HG03045 (cell line): ENCODE data around the gene DCTN2.

Experiments used
- ATAC-seq: cut with Tn5 transposase; IDR thresholded peaks from one replicate; pipeline ENCODE4 v1.9.1; 2021; ENCODE audit warnings: mild to moderate bottlenecking, moderate library complexity; ENCODE audit not compliant: unreplicated experiment

DCTN2 gene

DNA sequence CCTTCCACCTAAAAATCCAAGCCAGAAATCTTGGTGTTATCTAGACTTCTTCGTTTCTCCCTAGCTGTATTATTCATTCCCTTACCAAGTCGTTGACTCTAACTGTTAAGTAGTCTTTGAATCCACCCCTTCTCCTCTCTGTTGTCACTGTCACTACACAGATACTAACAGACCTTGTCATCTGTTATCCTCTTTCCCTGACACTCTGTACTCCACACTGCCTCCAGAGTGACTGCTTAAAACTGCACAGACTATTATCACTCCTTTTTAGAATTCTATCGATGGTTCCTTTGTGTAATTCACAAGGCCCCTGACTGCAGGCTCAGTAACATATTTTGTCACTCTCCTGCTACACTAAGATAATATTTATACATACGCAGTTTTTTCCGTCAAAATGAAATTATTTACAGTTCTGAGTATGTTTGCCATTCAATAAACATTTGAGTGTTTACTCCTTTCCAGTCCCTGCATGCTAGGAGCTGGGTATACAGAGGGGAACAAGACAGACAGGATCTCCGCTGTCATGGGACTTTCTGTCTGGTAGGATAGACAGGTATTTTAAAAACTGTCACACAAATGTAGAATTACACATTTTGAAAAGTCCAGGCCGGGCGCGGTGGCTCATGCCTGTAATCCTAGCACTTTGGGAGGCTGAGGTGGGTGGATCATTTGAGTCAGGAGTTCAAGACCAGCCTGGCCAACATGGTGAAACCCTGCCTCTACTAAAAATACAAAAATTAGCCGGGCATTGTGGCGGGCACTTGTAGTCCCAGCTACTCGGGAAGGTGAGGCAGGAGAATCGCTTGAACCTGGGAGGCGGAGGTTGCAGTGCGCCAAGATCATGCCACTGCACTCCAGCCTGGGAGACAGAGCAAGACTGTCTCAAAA is 55.4 kb downstream of the DCTN2 start:
- ATAC-seq: no peak

- ATAC-seq: no peak
Measured at GRCh38 chr12:57490126-57490525, 56.9 kb downstream of the DCTN2 start.

DNA sequence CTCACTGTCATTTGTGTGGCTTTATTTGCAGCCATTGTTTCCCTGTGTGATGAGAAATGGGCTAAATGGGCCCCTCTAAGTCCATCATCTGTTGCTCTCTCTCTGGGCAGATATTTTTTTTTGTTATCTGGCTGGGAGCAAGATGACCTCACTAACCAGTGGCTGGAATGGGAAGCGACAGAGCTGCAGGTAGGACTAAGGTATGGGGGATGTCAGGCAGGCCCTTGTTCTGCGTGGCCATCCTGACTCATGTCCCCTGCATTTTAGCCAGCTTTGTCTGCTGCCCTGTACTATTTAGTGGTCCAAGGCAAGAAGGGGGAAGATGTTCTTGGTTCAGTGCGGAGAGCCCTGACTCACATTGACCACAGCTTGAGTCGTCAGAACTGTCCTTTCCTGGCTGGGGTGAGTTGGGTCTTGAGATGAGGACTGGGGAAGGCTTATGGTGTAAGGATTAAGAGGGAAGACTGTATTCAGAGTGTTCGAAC is 57.8 kb downstream of the DCTN2 start:
- no peak for ATAC-seq

- peak; percentile 17 for ATAC-seq
Measured at GRCh38 chr12:57488402-57489156, 58.4 kb downstream of the DCTN2 start.

DNA sequence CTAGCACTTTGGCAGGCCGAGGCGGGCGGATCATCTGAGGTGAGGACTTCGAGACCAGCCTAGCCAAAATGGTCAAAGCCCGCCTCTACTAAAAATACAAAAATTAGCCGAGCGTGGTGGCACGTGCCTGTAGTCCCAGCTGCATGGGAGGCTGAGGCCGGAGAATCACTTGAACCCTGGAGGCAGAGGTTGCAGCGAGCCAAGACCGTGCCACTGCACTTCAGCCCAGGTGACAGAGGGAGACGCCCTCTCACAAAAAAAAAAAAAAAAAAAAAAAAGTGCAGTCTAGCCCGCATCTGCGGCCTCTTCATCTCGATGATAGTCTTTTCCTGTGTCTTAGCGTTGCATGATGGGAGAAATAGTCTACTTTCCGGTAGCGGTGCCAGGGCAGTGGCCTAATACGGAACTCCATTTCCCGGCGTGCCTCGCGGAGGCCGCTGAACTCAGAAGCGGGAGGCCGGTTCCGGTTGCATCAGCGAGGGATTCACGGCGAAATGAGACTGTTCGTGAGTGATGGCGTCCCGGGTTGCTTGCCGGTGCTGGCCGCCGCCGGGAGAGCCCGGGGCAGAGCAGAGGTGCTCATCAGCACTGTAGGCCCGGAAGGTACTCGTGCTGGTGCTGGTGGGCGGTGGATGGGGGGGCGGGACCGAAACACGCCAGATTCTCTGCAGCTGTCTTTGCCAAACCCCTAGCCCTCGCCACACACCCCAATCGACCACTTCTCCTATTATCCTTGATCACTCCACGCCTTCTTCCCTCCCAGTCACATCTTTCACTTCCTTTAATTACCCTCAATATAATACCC is 59.2 kb downstream of the DCTN2 start, which contains the start of gene MARS1:
MARS1 (plus strand) TSS at position 472 of the 805 bp plus-strand sequence; CDS start at position 495, 23 bp downstream.
- peak; percentile 95 for ATAC-seq

- no peak for ATAC-seq
Measured at GRCh38 chr12:57487055-57487596, 59.9 kb downstream of the DCTN2 start.

- no peak for ATAC-seq
Measured at GRCh38 chr12:57485695-57486094, 61.3 kb downstream of the DCTN2 start.

DNA sequence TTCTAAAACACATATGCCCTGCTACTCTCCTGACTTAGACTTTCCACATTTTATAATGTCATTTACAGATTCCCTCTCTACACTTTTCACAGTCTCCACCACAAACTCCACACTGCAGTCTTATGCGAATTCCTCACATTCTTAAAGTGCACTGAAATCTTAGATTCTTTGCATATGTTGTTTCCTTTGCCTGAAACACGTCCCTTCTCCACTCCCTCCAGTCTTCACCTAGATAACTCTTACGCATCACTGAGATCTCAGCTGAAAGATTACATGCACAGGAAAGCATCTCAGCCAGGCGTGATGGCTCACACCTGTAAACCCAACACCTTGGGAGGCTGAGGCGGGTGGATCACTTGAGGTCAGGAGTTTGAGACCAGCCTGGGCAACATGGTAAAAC is 63.5 kb downstream of the DCTN2 start:
- no peak for ATAC-seq

GRCh38 chr12:57481671-57482070 is 65.3 kb downstream of the DCTN2 start:
- ATAC-seq: no peak
